HepG2 (cell line): ENCODE results near the gene LIFR. TPM values are rescaled to one million over a fixed set of nuclear protein-coding genes. Genes with fewer than 3 reads are reported as not detected.

Source experiments
- BCL6 ChIP-seq: IDR thresholded peaks from 2 replicates; pipeline ENCODE4 v1.6.1; 2016; ENCODE audit warnings: missing genetic modification reagents, missing compliant biosample characterization
- CREB1 ChIP-seq, 2 experiments: fragments of 450-650 bp in 1 of 2; IDR thresholded peaks; 2 replicates each; pipeline ENCODE4 v1.6.1; 2016 to 2017; ENCODE audit warnings: control low read depth in 1 of 2, mild to moderate bottlenecking in 1 of 2, missing compliant biosample characterization in 1 of 2, missing genetic modification characterization in 1 of 2
- DNMT1 ChIP-seq: sonication (generic); formaldehyde crosslinking; IDR thresholded peaks from 2 replicates; pipeline ENCODE4 v1.5.1; 2020; ENCODE audit warnings: mild to moderate bottlenecking, missing genetic modification reagents
- EEA1 ChIP-seq: sonication (generic); formaldehyde crosslinking; IDR thresholded peaks from 2 replicates; pipeline ENCODE4 v1.5.1; 2020; ENCODE audit warnings: mild to moderate bottlenecking, missing genetic modification reagents, borderline replicate concordance
- GTF3A ChIP-seq: sonication (generic); formaldehyde crosslinking; conservative IDR thresholded peaks from 2 replicates; pipeline ENCODE4 v1.4.0; 2020; ENCODE audit warnings: mild to moderate bottlenecking, missing genetic modification reagents
- HOXA9 ChIP-seq: sonication (generic); formaldehyde crosslinking; IDR thresholded peaks from 2 replicates; pipeline ENCODE4 v1.8.1; 2022; ENCODE audit warnings: missing genetic modification reagents, mild to moderate bottlenecking, moderate library complexity, borderline replicate concordance
- ISL2 ChIP-seq: sonication (generic); formaldehyde crosslinking; IDR thresholded peaks from 2 replicates; pipeline ENCODE4 v1.5.0; 2020; ENCODE audit warnings: missing genetic modification reagents
- MTF2 ChIP-seq: sonication (generic); formaldehyde crosslinking; IDR thresholded peaks from 2 replicates; pipeline ENCODE4 v1.5.0; 2020; ENCODE audit warnings: missing genetic modification reagents, borderline replicate concordance
- RBM22 ChIP-seq: fragments of 200-400 bp; formaldehyde crosslinking; optimal IDR thresholded peaks from 2 replicates; pipeline ENCODE3; 2017; ENCODE audit warnings: mild to moderate bottlenecking, low read length, moderate library complexity
- SIN3B ChIP-seq: fragments of 150-350 bp; IDR thresholded peaks from 2 replicates; pipeline ENCODE4 v1.6.1; 2014; ENCODE audit warnings: low read length
- SIX4 ChIP-seq: sonication (generic); formaldehyde crosslinking; IDR thresholded peaks from 2 replicates; pipeline ENCODE4 v1.4.0; 2020; ENCODE audit warnings: missing genetic modification reagents
- SRY ChIP-seq: sonication (generic); formaldehyde crosslinking; IDR thresholded peaks from 2 replicates; pipeline ENCODE4 v1.8.0; 2022; ENCODE audit warnings: mild to moderate bottlenecking, missing genetic modification reagents
- ZBTB7B ChIP-seq: sonication (generic); formaldehyde crosslinking; IDR thresholded peaks from 2 replicates; pipeline ENCODE4 v1.4.0; 2020; ENCODE audit warnings: missing genetic modification reagents
- ZFP82 ChIP-seq: sonication (generic); formaldehyde crosslinking; IDR thresholded peaks from 2 replicates; pipeline ENCODE4 v1.5.1; 2020; ENCODE audit warnings: mild to moderate bottlenecking, missing genetic modification reagents, borderline replicate concordance
- ZMAT3 ChIP-seq: sonication (generic); formaldehyde crosslinking; conservative IDR thresholded peaks from 2 replicates; pipeline ENCODE4 v1.7.0; 2021; ENCODE audit warnings: missing genetic modification reagents
- ZMYM2 ChIP-seq: sonication (generic); formaldehyde crosslinking; IDR thresholded peaks from 2 replicates; pipeline ENCODE4 v1.8.0; 2022; ENCODE audit warnings: mild to moderate bottlenecking, missing genetic modification reagents
- ZNF264 ChIP-seq: sonication (generic); formaldehyde crosslinking; IDR thresholded peaks from 2 replicates; pipeline ENCODE4 v1.4.0; 2020; ENCODE audit warnings: missing genetic modification reagents
- ZNF350 ChIP-seq: sonication (generic); formaldehyde crosslinking; IDR thresholded peaks from 2 replicates; pipeline ENCODE4 v1.4.0; 2020; ENCODE audit warnings: mild to moderate bottlenecking, low read depth, missing genetic modification reagents, borderline replicate concordance
- ZNF441 ChIP-seq: sonication (generic); formaldehyde crosslinking; IDR thresholded peaks from 2 replicates; pipeline ENCODE4 v1.7.0; 2021; ENCODE audit warnings: missing genetic modification reagents, borderline replicate concordance
- ZNF530 ChIP-seq: sonication (generic); formaldehyde crosslinking; IDR thresholded peaks from 2 replicates; pipeline ENCODE4 v1.5.0; 2020; ENCODE audit warnings: low read depth, mild to moderate bottlenecking, missing genetic modification reagents
- ZNF660 ChIP-seq: sonication (generic); formaldehyde crosslinking; IDR thresholded peaks from 2 replicates; pipeline ENCODE4 v1.5.1; 2020; ENCODE audit warnings: mild to moderate bottlenecking, low read depth, missing genetic modification reagents, borderline replicate concordance
- ZNF674 ChIP-seq: sonication (generic); formaldehyde crosslinking; IDR thresholded peaks from 2 replicates; pipeline ENCODE4 v1.5.0; 2020; ENCODE audit warnings: low read depth, mild to moderate bottlenecking, missing genetic modification reagents
- ZNF703 ChIP-seq: sonication (generic); formaldehyde crosslinking; IDR thresholded peaks from 2 replicates; pipeline ENCODE4 v1.5.1; 2020; ENCODE audit warnings: missing genetic modification reagents, mild to moderate bottlenecking, moderate library complexity, borderline replicate concordance
- ZNF766 ChIP-seq: sonication (generic); formaldehyde crosslinking; IDR thresholded peaks from 2 replicates; pipeline ENCODE4 v1.5.0; 2020; ENCODE audit warnings: missing genetic modification reagents, borderline replicate concordance
- polyA plus RNA-seq, 8 experiments: library from polyadenylated mRNA; depleted of rRNA in 3 of 8; stranded (reverse) in 7 of 8; unstranded in 1 of 8; fragments of >200 nt; fragmentation: Illumina TruSeq in 4 of 8; extraction: Trizol in 4 of 8; gene quantifications; 2 replicates each; pipeline versions ENCODE4 v1.2.1 to v1.2.3, GENCODE V29; 2011 to 2016; ENCODE audit warnings: low read depth in 4 of 8, missing spikeins in 1 of 8, mixed read lengths in 1 of 8; ENCODE audit not compliant: insufficient read depth in 1 of 8
- total RNA-seq, 5 experiments: library from RNA; depleted of rRNA; stranded (reverse); fragments of >200 nt; fragmentation: Illumina TruSeq; extraction: Trizol; gene quantifications; 2 replicates each; pipeline ENCODE4 v1.2.3, GENCODE V29; 2016; ENCODE audit warnings: low read depth in 1 of 5
- TF ChIP-seq, protein P1 (sequence below): sonication (generic); formaldehyde crosslinking; IDR thresholded peaks from 2 replicates; pipeline ENCODE4 v1.8.1; 2023; ENCODE audit warnings: mild to moderate bottlenecking, missing genetic modification reagents
- TF ChIP-seq, protein P2 (sequence below): sonication (generic); formaldehyde crosslinking; IDR thresholded peaks from 2 replicates; pipeline ENCODE4 v1.4.0; 2020; ENCODE audit warnings: missing genetic modification reagents
- TF ChIP-seq, protein P3 (sequence below): IDR thresholded peaks from 2 replicates; pipeline ENCODE4 v1.6.1; 2016; ENCODE audit warnings: missing compliant biosample characterization, missing genetic modification reagents, borderline replicate concordance
- TF ChIP-seq, protein P4 (sequence below): sonication (generic); formaldehyde crosslinking; IDR thresholded peaks from 2 replicates; pipeline ENCODE4 v1.4.0; 2020; ENCODE audit warnings: missing genetic modification reagents

Gene LIFR
- total and polyA plus RNA-seq, 2 of the 13 experiments (the other 11 are each of a cell fraction or from before 2014, with no cell fraction given), result 6.3 to 25.2 TPM

DNA sequence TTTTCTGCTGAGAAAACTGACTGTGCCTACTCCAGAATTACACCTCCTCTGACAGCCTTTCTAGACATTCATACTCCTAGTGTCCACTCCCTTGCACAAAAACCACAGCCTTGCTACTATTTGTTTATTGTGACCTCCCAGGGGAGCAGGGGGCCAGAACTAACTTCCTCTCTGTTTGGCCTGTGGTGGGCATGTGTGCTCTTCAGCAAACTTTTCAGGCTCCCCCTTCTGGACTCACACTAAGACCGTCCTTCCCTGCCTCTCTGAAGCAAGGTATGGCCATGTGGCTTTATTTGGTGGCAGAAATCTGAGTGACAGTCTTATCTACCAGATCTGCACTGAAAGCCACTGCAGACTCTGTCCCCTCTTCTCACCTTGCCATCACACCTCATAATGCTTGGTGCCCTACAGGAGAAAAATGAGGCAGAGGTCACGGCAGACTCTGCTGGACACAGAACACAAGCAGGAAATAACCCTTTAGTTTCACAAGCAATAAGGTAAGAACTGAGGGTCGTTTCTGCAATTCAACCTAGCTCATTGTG is 28.2 kb downstream of the LIFR start (continued):
- no peak for TF ChIP-seq CREB1 (IDR thresholded peaks at IDR 0.05)
- TF ChIP-seq CREB1 (CRISPR knock-in tag; IDR thresholded peaks at IDR 0.05), result peak; percentile 40; the same call in 1 of the 2 replicates
- TF ChIP-seq ZMYM2, result peak; percentile 63; the same call in 1 of the 2 replicates
- TF ChIP-seq ZFP82 (CRISPR knock-in tag), result no peak
- no peak for TF ChIP-seq ZNF530
- TF ChIP-seq, protein P1, sequence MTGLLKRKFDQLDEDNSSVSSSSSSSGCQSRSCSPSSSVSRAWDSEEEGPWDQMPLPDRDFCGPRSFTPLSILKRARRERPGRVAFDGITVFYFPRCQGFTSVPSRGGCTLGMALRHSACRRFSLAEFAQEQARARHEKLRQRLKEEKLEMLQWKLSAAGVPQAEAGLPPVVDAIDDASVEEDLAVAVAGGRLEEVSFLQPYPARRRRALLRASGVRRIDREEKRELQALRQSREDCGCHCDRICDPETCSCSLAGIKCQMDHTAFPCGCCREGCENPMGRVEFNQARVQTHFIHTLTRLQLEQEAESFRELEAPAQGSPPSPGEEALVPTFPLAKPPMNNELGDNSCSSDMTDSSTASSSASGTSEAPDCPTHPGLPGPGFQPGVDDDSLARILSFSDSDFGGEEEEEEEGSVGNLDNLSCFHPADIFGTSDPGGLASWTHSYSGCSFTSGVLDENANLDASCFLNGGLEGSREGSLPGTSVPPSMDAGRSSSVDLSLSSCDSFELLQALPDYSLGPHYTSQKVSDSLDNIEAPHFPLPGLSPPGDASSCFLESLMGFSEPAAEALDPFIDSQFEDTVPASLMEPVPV, result no peak
- peak; percentile 98 for TF ChIP-seq ZBTB7B
- no peak for TF ChIP-seq GTF3A (CRISPR knock-in tag)
- TF ChIP-seq ZNF674 (CRISPR knock-in tag), result no peak
- 0 out of 2 replicates have a peak, but pooled peaks have one; percentile 51 for TF ChIP-seq ZNF766
- TF ChIP-seq DNMT1 (CRISPR knock-in tag), result no peak
- TF ChIP-seq, protein P2, sequence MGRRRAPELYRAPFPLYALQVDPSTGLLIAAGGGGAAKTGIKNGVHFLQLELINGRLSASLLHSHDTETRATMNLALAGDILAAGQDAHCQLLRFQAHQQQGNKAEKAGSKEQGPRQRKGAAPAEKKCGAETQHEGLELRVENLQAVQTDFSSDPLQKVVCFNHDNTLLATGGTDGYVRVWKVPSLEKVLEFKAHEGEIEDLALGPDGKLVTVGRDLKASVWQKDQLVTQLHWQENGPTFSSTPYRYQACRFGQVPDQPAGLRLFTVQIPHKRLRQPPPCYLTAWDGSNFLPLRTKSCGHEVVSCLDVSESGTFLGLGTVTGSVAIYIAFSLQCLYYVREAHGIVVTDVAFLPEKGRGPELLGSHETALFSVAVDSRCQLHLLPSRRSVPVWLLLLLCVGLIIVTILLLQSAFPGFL (CRISPR knock-in tag), result no peak
- TF ChIP-seq SRY (CRISPR knock-in tag), result no peak
- TF ChIP-seq SIN3B, result no peak
- TF ChIP-seq RBM22, result no peak
- TF ChIP-seq, protein P3, sequence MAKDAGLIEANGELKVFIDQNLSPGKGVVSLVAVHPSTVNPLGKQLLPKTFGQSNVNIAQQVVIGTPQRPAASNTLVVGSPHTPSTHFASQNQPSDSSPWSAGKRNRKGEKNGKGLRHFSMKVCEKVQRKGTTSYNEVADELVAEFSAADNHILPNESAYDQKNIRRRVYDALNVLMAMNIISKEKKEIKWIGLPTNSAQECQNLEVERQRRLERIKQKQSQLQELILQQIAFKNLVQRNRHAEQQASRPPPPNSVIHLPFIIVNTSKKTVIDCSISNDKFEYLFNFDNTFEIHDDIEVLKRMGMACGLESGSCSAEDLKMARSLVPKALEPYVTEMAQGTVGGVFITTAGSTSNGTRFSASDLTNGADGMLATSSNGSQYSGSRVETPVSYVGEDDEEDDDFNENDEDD (CRISPR knock-in tag), result peak; percentile 70; the same call in 1 of the 2 replicates
- no peak for TF ChIP-seq ZNF703 (CRISPR knock-in tag)
- no peak for TF ChIP-seq ZNF660 (CRISPR knock-in tag)
- TF ChIP-seq ZNF350 (CRISPR knock-in tag), result peak; percentile 44; the same call in 1 of the 2 replicates
- no peak for TF ChIP-seq HOXA9 (CRISPR knock-in tag)
- no peak for TF ChIP-seq EEA1 (CRISPR knock-in tag)
- 0 out of 2 replicates have a peak, but pooled peaks have one; percentile 37 for TF ChIP-seq ZMAT3
- no peak for TF ChIP-seq ZNF441
- peak; percentile 39; the same call in 1 of the 2 replicates for TF ChIP-seq ISL2 (CRISPR knock-in tag)
- TF ChIP-seq, protein P4, sequence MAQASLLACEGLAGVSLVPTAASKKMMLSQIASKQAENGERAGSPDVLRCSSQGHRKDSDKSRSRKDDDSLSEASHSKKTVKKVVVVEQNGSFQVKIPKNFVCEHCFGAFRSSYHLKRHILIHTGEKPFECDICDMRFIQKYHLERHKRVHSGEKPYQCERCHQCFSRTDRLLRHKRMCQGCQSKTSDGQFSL, result no peak
- peak; percentile 37; the same call in 1 of the 2 replicates for TF ChIP-seq ZNF264 (CRISPR knock-in tag)
- TF ChIP-seq MTF2 (CRISPR knock-in tag), result no peak
- TF ChIP-seq SIX4 (CRISPR knock-in tag), result no peak
- peak; percentile 83 for TF ChIP-seq BCL6 (CRISPR knock-in tag)
